Glutamatergic neuron (in vitro differentiated cells): ENCODE measurements around the gene FAM98B. TPM values are rescaled to one million over a fixed set of nuclear protein-coding genes. Genes with fewer than 3 reads are reported as not detected.

Experiments used
- DNase-seq: peaks from one replicate; pipeline ENCODE4 v3.0.0; 2022
- H3K27ac Mint-ChIP-seq: one replicate; pipeline ENCODE4 v1.8.0; 2020; ENCODE audit warnings: mild to moderate bottlenecking, mixed read lengths, inconsistent platforms; ENCODE audit not compliant: unreplicated experiment
- H3K27me3 Mint-ChIP-seq: one replicate; pipeline ENCODE4 v1.8.0; 2020; ENCODE audit warnings: mild to moderate bottlenecking, moderate library complexity, mixed read lengths, inconsistent platforms; ENCODE audit not compliant: unreplicated experiment
- H3K36me3 Mint-ChIP-seq: one replicate; pipeline ENCODE4 v1.8.0; 2020; ENCODE audit warnings: mild to moderate bottlenecking, mixed read lengths, inconsistent platforms; ENCODE audit not compliant: unreplicated experiment
- H3K4me1 Mint-ChIP-seq: one replicate; pipeline ENCODE4 v1.8.0; 2020; ENCODE audit warnings: mild to moderate bottlenecking, low read depth, mixed read lengths, inconsistent platforms; ENCODE audit not compliant: unreplicated experiment
- H3K4me3 Mint-ChIP-seq: one replicate; pipeline ENCODE4 v1.8.0; 2020; ENCODE audit warnings: mild to moderate bottlenecking, mixed read lengths, inconsistent platforms; ENCODE audit not compliant: unreplicated experiment
- H3K9me3 Mint-ChIP-seq: one replicate; pipeline ENCODE4 v1.8.0; 2020; ENCODE audit warnings: mild to moderate bottlenecking, moderate library complexity, mixed read lengths, inconsistent platforms; ENCODE audit not compliant: unreplicated experiment
- total RNA-seq: library from RNA; stranded (reverse); fragmentation: NEBNext Ultra II Directional; extraction: Animal tissue kit (Norgen Biotek cat#: 25700); gene quantifications from one replicate; pipeline ENCODE4 v1.2.1, GENCODE V29; 2021; ENCODE audit not compliant: unreplicated experiment
- TF ChIP-seq, protein P1 (sequence below): fragments of 200-600 bp; sonication (generic); IDR thresholded peaks from one replicate; pipeline ENCODE4 v1.5.0; 2021; ENCODE audit not compliant: partially characterized antibody, unreplicated experiment

The FAM98B gene
- total RNA-seq, 1 donor from 2014 or later, result 19.9 TPM

DNA sequence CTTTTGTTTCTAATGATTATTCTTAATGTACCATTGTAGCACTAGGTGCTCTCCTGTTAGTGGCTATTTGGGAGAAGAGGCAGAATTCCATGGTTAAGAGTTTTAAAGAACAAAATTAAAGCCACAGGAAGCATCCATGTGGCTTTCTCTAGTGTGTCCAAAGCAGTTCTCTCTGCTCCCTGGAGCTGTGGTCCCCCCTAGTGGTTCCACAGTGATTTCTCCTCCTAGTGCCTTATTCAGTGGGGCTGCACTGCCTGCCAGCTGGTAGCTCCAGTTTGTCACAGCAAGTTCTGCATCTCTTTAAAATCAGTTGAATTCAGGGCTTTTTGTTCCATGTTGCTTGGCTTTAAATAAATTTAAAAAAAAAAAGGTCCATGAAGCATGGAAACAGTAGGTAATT is 39.6 kb upstream of the FAM98B start:
- Mint-ChIP-seq H3K9me3 (no peaks in the 10 kb centered on the region), H3K4me3 (no peak overlapping the region), H3K36me3 (no peaks in the 10 kb centered on the region), H3K27ac (no peak overlapping the region), H3K27me3 (peaks cover 2% of the 10 kb centered on the region), H3K4me1 (peaks cover 3% of the 10 kb centered on the region)
- TF ChIP-seq, protein P1, sequence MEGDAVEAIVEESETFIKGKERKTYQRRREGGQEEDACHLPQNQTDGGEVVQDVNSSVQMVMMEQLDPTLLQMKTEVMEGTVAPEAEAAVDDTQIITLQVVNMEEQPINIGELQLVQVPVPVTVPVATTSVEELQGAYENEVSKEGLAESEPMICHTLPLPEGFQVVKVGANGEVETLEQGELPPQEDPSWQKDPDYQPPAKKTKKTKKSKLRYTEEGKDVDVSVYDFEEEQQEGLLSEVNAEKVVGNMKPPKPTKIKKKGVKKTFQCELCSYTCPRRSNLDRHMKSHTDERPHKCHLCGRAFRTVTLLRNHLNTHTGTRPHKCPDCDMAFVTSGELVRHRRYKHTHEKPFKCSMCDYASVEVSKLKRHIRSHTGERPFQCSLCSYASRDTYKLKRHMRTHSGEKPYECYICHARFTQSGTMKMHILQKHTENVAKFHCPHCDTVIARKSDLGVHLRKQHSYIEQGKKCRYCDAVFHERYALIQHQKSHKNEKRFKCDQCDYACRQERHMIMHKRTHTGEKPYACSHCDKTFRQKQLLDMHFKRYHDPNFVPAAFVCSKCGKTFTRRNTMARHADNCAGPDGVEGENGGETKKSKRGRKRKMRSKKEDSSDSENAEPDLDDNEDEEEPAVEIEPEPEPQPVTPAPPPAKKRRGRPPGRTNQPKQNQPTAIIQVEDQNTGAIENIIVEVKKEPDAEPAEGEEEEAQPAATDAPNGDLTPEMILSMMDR, result peak; percentile 27
- peak; percentile 52 for DNase-seq

DNA sequence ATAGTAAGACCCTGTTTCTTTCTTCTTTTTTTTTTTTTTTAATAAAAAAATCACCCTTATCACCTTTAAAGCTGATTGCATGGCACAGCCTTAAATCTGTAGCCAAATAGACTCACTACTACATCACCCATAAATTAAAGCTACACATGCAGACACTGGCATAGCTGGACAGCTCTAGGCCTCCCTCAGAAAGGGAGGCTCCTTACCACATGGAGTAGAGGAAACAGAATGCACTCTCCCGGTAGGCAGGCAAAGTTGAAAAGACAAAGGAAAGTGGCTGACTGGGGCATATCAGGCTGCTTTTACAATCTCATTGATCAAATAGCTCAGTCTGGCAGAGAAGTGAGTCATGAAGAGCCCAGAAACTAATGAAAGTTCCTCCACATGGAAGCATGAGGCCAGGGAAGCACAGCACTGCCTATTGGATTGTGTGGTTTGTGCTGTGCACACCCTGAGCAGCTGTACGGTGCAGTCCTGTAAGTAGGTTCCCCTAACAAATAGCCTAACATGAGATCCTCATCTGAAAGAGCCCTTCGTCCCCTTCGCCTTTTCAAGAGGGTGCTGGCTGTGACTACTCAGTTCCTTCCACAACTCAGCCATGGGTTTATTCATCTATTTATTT is 32.7 kb upstream of the FAM98B start:
- Mint-ChIP-seq H3K4me1 (no peaks in the 10 kb centered on the region), H3K27me3 (no peaks in the 10 kb centered on the region), H3K9me3 (no peaks in the 10 kb centered on the region), H3K4me3 (no peak overlapping the region), H3K27ac (no peak overlapping the region), H3K36me3 (no peaks in the 10 kb centered on the region)
- TF ChIP-seq, protein P1, result no peak
- no peak for DNase-seq

DNA sequence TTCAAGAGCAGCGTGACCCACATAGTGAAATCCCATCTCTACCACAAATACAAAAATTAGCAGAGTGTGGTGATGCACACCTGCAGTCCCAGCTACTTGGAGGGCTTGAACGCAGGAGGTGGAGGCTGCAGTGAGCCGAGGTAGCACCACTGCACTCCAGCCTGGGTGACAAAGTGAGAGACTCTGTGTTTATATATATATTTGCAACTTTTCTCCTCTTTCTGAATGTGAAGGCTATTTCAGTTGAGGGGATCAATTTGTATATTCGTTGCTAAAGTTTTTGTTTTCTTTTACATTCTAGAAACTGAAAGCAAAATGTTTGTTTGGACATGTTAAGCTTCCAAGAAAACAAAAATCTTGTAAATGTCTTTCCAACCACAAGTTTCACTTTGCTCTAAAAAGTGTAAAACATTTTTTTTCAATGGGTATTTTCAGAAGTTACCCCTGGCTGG is 29.8 kb upstream of the FAM98B start:
- Mint-ChIP-seq H3K9me3 (no peaks in the 10 kb centered on the region), H3K36me3 (no peaks in the 10 kb centered on the region), H3K4me3 (no peak overlapping the region), H3K4me1 (no peaks in the 10 kb centered on the region), H3K27ac (no peak overlapping the region), H3K27me3 (no peaks in the 10 kb centered on the region)
- TF ChIP-seq, protein P1, result no peak
- DNase-seq, result no peak

DNA sequence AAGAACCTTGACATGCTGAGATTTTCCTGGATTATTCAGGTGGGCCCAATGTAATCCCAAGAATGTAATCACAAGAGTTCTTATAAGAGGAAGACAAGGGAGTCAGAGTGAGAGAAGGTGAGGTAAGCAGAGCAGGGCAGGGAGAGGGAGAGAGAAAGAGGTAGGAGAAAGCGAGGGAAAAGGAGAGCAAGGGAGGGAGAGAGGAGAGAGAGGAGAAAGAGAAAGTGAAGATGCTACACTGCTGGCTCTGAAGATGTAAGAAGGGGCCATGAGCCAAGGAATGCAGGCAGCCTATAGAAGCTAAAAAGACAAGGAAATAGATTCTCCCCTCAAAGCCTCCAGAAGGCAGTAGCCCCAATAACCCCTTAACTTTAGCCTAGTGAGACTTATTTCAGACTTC is 28.7 kb upstream of the FAM98B start:
- H3K9me3 Mint-ChIP-seq, result no peaks in the 10 kb centered on the region
- H3K27me3 Mint-ChIP-seq, result no peaks in the 10 kb centered on the region

DNA sequence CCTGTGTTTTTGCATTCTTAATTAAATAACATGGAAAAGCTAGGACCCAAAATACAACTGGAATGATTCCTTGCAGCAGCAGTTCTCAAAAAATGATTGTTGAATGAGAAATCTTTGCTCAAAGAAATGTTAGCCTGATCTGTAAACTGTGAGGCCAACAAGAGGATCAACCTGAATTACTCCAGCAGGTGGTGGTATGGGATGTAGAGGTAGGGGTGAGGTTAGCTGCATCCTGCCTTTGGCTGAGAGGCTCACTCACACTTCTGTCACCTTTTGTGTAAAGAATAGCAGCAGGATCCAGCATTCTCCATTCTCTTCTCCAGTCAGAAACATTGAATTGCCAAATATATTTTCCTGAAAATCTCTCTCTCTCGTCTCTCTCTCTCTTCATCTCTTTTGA is 26.5 kb upstream of the FAM98B start:
- Mint-ChIP-seq H3K36me3 (no peaks in the 10 kb centered on the region), H3K27ac (no peak overlapping the region), H3K4me3 (no peak overlapping the region), H3K9me3 (no peaks in the 10 kb centered on the region), H3K4me1 (no peaks in the 10 kb centered on the region), H3K27me3 (no peaks in the 10 kb centered on the region)
- TF ChIP-seq, protein P1, result no peak
- no peak for DNase-seq

More for the DNA sequence above, 28.7 kb upstream of the FAM98B start:
- TF ChIP-seq, protein P1, result no peak
- no peaks in the 10 kb centered on the region for H3K4me1 Mint-ChIP-seq
- DNase-seq, result no peak
- H3K4me3 Mint-ChIP-seq, result no peak overlapping the region
- H3K27ac Mint-ChIP-seq, result no peak overlapping the region
- H3K36me3 Mint-ChIP-seq, result no peaks in the 10 kb centered on the region
